GM12872 (cell line): ENCODE data around the gene LMOD2.

ENCODE experiments used
- CTCF ChIP-seq: IDR thresholded peaks from 3 replicates; pipeline ENCODE4 v1.5.1; 2011; ENCODE audit warnings: low read depth, mild to moderate bottlenecking, low read length, moderate library complexity; ENCODE audit not compliant: insufficient read depth

The LMOD2 gene

GRCh38 chr7:123641901-123642300 lies 13.8 kb upstream of the LMOD2 start:
- TF ChIP-seq CTCF, result no peak

GRCh38 chr7:123643495-123644441 lies 11.9 kb upstream of the LMOD2 start:
- TF ChIP-seq CTCF, result no peak

- no peak for TF ChIP-seq CTCF
These were observed 10.2 kb upstream of the LMOD2 start for GRCh38 chr7:123645516-123645915.

- no peak for TF ChIP-seq CTCF
These were observed 8.4 kb upstream of the LMOD2 start for GRCh38 chr7:123647106-123647730.

- no peak for TF ChIP-seq CTCF
These were observed 5.7 kb upstream of the LMOD2 start for GRCh38 chr7:123649964-123650363.

GRCh38 chr7:123650595-123650994 lies 5.1 kb upstream of the LMOD2 start:
- no peak for TF ChIP-seq CTCF

- TF ChIP-seq CTCF, result no peak
These were observed 3.3 kb upstream of the LMOD2 start for GRCh38 chr7:123652406-123652805.
